ENCODE data around the gene RSRC1.

Gene RSRC1

GRCh38 chr3:158403013-158403412, 293.1 kb downstream of the RSRC1 start:
- Histone ChIP-seq H3K4me2 (ENCODE audit: low read length) (no peak overlapping the region), H3K27ac (ENCODE audit: low read depth, low read length) (no peak overlapping the region), H4K20me1 (ENCODE audit: control insufficient read depth, insufficient read depth, low read depth, low read length) (no peaks in the 10 kb centered on the region), H3K9me3 (ENCODE audit: control insufficient read depth, insufficient read depth, low read length) (no peaks in the 10 kb centered on the region), H3K9me2 (replicated peaks; ENCODE audit: control insufficient read depth, low read length) (no peaks in the 10 kb centered on the region), H3F3A (ENCODE audit: control insufficient read depth, insufficient read depth) (no peaks in the 10 kb centered on the region), H3K79me2 (ENCODE audit: control insufficient read depth, low read length) (no peaks in the 10 kb centered on the region), H3K4me3 (ENCODE audit: low read length) (no peak overlapping the region), H3K27me3 (ENCODE audit: control insufficient read depth, low read length) (no peaks in the 10 kb centered on the region), H3K36me3 (ENCODE audit: control insufficient read depth, low read length) (no peaks in the 10 kb centered on the region), H3K4me1 (ENCODE audit: control insufficient read depth, low read length) (peaks cover 5% of the 10 kb centered on the region)
- TF ChIP-seq EZH2phosphoT487 (IDR thresholded peaks at IDR 0.05; ENCODE audit: borderline replicate concordance, low read length) (no peak), CTCF (IDR thresholded peaks at IDR 0.05; ENCODE audit: low read depth, low read length, poor library complexity, severe bottlenecking) (no peak)

GRCh38 chr3:158404131-158404718, 294.3 kb downstream of the RSRC1 start:
- Histone ChIP-seq H3K9me2 (replicated peaks; ENCODE audit: control insufficient read depth, low read length) (no peaks in the 10 kb centered on the region), H3K9me3 (ENCODE audit: control insufficient read depth, insufficient read depth, low read length) (no peaks in the 10 kb centered on the region), H3K79me2 (ENCODE audit: control insufficient read depth, low read length) (no peaks in the 10 kb centered on the region), H3K27me3 (ENCODE audit: control insufficient read depth, low read length) (no peaks in the 10 kb centered on the region), H3K36me3 (ENCODE audit: control insufficient read depth, low read length) (no peaks in the 10 kb centered on the region), H3K4me1 (ENCODE audit: control insufficient read depth, low read length) (peaks cover 5% of the 10 kb centered on the region), H3K4me3 (ENCODE audit: low read length) (no peak overlapping the region), H3K27ac (ENCODE audit: low read depth, low read length) (no peak overlapping the region), H3K4me2 (ENCODE audit: low read length) (no peak overlapping the region), H3F3A (ENCODE audit: control insufficient read depth, insufficient read depth) (no peaks in the 10 kb centered on the region), H4K20me1 (ENCODE audit: control insufficient read depth, insufficient read depth, low read depth, low read length) (no peaks in the 10 kb centered on the region)
- TF ChIP-seq EZH2phosphoT487 (IDR thresholded peaks at IDR 0.05; ENCODE audit: borderline replicate concordance, low read length) (no peak), CTCF (IDR thresholded peaks at IDR 0.05; ENCODE audit: low read depth, low read length, poor library complexity, severe bottlenecking) (no peak)

GRCh38 chr3:158405507-158405906, 295.6 kb downstream of the RSRC1 start:
- no peak overlapping the region for H3K4me3 ChIP-seq (ENCODE audit: low read length)
- no peak overlapping the region for H3K27ac ChIP-seq (ENCODE audit: low read depth, low read length)
- no peaks in the 10 kb centered on the region for H3K9me2 ChIP-seq (replicated peaks; ENCODE audit: control insufficient read depth, low read length)
- H3F3A ChIP-seq (ENCODE audit: control insufficient read depth, insufficient read depth): no peaks in the 10 kb centered on the region
- no peak for TF ChIP-seq CTCF (IDR thresholded peaks at IDR 0.05; ENCODE audit: low read depth, low read length, poor library complexity, severe bottlenecking)
- no peak for TF ChIP-seq EZH2phosphoT487 (IDR thresholded peaks at IDR 0.05; ENCODE audit: borderline replicate concordance, low read length)
- no peaks in the 10 kb centered on the region for H3K9me3 ChIP-seq (ENCODE audit: control insufficient read depth, insufficient read depth, low read length)
- peaks cover 5% of the 10 kb centered on the region for H3K4me1 ChIP-seq (ENCODE audit: control insufficient read depth, low read length)
- no peaks in the 10 kb centered on the region for H3K36me3 ChIP-seq (ENCODE audit: control insufficient read depth, low read length)
- no peaks in the 10 kb centered on the region for H3K27me3 ChIP-seq (ENCODE audit: control insufficient read depth, low read length)
- no peak overlapping the region for H3K4me2 ChIP-seq (ENCODE audit: low read length)
- no peaks in the 10 kb centered on the region for H3K79me2 ChIP-seq (ENCODE audit: control insufficient read depth, low read length)
- no peaks in the 10 kb centered on the region for H4K20me1 ChIP-seq (ENCODE audit: control insufficient read depth, insufficient read depth, low read depth, low read length)

All from DOHH2 (cell line).